ENCODE measurements around the gene OSBPL2.

OSBPL2 gene

GRCh38 chr20:62303340-62304226 lies 65.3 kb downstream of the OSBPL2 start:
- peak; percentile 17 for DNase-seq

- no peak for DNase-seq
Observed at GRCh38 chr20:62304331-62305148, 66.2 kb downstream of the OSBPL2 start.

- no peak for DNase-seq
Observed at GRCh38 chr20:62305149-62305764, 66.9 kb downstream of the OSBPL2 start.

- no peak for DNase-seq
Observed at GRCh38 chr20:62305765-62306413, 67.6 kb downstream of the OSBPL2 start.

- DNase-seq: no peak
Observed at GRCh38 chr20:62306414-62307187, 68.3 kb downstream of the OSBPL2 start.

GRCh38 chr20:62307226-62308101 lies 69.1 kb downstream of the OSBPL2 start:
- DNase-seq: no peak

- no peak for DNase-seq
Observed at GRCh38 chr20:62308102-62308822, 69.9 kb downstream of the OSBPL2 start.

GRCh38 chr20:62309198-62309944 lies 71.0 kb downstream of the OSBPL2 start:
- no peak for DNase-seq

- no peak for DNase-seq
Observed at GRCh38 chr20:62309947-62310756, 71.8 kb downstream of the OSBPL2 start.

- no peak for DNase-seq
Observed at GRCh38 chr20:62310757-62311121, 72.4 kb downstream of the OSBPL2 start.

- no peak for DNase-seq
Observed at GRCh38 chr20:62311150-62311549, 72.8 kb downstream of the OSBPL2 start.

- DNase-seq: no peak
Observed at GRCh38 chr20:62311832-62312661, 73.7 kb downstream of the OSBPL2 start.

GRCh38 chr20:62312662-62312977 lies 74.3 kb downstream of the OSBPL2 start:
- DNase-seq: no peak

GRCh38 chr20:62313021-62313420 lies 74.7 kb downstream of the OSBPL2 start:
- peak; percentile 0 for DNase-seq

- peak; percentile 0 for DNase-seq
Observed at GRCh38 chr20:62313460-62314338, 75.4 kb downstream of the OSBPL2 start.

GRCh38 chr20:62314339-62314638 lies 76.0 kb downstream of the OSBPL2 start:
- DNase-seq: peak; percentile 0

GRCh38 chr20:62314711-62315302 lies 76.5 kb downstream of the OSBPL2 start:
- peak; percentile 0 for DNase-seq
